ENCODE measurements around the gene RYR1.
"Not testable (repeated sequence)": the region's sequence is repeated elsewhere in the genome, so short reads cannot be mapped to it uniquely, and the experiment has no call there.

RYR1 gene

DNA sequence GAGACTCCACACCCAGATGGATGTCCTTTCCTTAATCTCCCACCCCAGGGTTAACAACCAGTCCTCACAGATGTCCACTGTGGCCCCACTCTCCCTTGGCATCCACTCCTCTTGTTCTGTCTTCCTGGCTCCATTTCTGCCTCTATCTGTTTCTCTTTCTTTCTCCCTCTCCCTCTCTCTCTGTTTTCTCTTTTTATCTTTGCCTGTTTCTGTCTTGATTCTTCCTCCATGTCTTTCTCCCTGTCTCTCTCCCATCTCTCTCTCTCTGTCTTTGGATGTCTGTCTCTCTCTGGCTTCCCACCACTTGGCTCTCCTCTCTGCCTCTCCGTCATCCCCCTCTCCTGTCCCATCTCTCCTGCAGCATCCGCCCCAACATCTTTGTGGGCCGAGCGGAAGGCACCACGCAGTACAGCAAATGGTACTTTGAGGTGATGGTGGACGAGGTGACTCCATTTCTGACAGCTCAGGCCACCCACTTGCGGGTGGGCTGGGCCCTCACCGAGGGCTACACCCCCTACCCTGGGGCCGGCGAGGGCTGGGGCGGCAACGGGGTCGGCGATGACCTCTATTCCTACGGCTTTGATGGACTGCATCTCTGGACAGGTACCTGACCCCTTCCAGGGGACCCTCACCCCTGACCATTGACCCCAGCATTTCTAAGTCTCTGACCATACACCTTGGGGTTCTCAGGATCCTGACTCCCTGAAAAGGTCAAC is 24.4 kb downstream of the RYR1 start:
- no peak for DNase-seq (ENCODE audit: low spot score)

GRCh38 chr19:38458991-38459390 is 25.5 kb downstream of the RYR1 start:
- DNase-seq (ENCODE audit: low spot score): no peak

DNA sequence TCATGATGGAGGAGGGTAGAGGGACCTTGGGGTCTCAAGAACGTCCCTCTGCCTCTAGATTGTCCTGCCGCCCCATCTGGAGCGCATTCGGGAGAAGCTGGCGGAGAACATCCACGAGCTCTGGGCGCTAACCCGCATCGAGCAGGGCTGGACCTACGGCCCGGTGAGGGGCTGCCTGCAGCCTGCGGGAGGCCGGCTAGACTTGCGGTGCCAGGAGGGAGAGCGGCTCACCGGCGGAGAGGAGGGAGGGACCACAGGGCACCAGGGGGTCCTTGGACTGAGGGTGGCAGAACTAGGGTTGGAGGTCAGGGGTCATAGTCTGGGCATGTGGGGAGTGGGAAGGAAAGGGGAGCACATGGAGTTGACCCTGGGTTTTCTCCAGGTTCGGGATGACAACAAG is 29.9 kb downstream of the RYR1 start:
- DNase-seq (ENCODE audit: low spot score): no peak

GRCh38 chr19:38464421-38465082 is 31.1 kb downstream of the RYR1 start:
- DNase-seq (ENCODE audit: low spot score): no peak

DNA sequence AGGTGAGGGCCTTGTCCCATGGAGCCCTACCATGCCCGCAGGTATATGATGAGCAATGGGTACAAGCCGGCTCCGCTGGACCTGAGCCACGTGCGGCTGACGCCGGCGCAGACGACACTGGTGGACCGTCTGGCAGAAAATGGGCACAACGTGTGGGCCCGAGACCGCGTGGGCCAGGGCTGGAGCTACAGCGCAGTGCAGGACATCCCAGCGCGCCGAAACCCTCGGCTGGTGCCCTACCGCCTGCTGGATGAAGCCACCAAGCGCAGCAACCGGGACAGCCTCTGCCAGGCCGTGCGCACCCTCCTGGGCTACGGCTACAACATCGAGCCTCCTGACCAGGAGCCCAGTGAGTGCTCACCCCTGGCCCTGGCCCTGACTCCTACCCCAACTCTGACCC is 32.6 kb downstream of the RYR1 start:
- no peak for DNase-seq (ENCODE audit: low spot score)

DNA sequence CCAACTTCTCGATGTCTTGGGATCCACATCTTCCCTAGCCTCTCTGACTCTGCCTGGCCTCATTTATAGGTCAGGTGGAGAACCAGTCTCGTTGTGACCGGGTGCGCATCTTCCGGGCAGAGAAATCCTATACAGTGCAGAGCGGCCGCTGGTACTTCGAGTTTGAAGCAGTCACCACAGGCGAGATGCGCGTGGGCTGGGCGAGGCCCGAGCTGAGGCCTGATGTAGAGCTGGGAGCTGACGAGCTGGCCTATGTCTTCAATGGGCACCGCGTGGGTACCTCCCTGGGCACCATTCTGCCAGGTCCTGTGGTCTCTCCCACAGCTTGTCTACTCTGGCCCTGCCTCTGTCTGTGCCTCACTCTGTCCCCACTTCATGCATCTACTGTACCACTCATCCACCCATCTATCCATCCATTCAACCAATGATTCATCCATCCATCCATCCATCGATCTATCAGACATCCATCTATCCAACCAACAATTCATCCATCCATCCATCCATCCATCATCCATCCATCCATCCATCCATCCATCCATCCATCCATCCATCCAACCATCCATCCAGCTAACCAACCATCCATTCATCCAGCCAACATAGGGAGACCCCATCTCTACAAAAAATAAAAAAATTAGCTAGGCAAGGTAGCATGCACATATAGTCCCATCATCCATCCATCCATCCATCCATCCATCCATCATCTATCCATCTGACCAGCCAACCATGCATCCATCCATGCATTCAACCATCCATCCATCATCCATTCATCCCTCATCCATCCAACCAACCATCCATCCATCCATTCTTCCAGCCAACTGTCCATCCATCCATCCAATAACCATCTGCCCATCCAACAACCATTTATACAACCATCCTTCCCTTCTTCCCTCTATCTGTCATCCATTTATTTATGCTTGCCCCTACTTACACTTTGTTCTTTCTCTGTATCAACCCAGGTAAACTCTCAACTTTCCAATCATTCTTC is 34.3 kb downstream of the RYR1 start:
- no peak for DNase-seq (ENCODE audit: low spot score)

- DNase-seq (ENCODE audit: low spot score): no peak
Measured at GRCh38 chr19:38469151-38469550, 35.7 kb downstream of the RYR1 start.

GRCh38 chr19:38470788-38471480 is 37.4 kb downstream of the RYR1 start:
- no peak for DNase-seq (ENCODE audit: low spot score)

DNA sequence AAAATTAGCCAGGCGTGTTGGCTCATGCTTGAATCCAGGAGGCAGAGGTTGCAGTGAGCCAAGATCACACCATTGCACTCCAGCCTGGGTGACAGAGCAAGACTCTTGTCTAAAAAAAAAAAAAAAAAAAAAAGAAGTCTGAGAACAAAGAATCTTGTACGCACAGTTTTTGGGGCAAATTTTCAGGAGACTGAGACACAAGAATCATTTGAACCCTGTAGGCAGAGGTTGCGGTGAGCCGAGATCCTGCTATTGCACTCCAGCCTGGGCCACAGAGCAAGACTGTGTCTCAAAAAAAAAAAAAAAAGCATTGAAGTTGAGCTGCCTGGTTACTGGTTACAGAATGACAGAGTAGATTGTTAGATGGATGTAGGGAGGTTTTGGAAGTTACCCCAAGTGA is 39.2 kb downstream of the RYR1 start:
- DNase-seq (ENCODE audit: low spot score): not testable (repeated sequence)

- DNase-seq (ENCODE audit: low spot score): no peak
Measured at GRCh38 chr19:38473201-38473600, 39.7 kb downstream of the RYR1 start.

GRCh38 chr19:38475176-38475575 is 41.7 kb downstream of the RYR1 start:
- DNase-seq (ENCODE audit: low spot score): no peak

DNA sequence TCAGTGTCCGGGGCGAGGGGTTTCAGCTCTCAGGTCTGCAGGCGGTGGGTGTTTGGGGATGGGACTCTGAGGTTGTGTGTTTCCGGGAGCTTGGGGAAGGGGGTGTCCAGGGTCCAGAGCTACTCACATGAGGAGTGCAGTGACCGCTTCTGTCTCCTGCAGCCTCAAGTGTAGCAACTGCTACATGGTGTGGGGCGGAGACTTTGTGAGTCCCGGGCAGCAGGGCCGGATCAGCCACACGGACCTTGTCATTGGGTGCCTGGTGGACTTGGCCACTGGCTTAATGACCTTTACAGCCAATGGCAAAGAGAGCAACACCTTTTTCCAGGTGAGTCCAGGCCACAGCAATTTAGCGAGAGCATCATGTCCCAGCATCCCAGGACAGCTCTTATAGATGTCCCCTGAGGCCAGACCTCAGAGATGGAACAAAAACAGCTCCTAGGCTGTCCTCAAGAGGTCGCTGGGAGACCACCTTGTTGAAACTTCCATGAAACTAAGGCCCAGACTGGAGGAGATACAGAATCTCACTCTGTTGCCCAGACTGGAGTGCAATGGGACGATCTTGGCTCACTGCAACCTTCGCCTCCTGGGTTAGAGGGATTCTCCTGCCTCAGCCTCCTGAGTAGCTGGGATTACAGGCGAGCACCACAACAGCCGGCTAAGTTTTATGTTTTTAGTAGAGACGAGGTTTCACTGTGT is 44.9 kb downstream of the RYR1 start:
- peak; percentile 59 for DNase-seq (ENCODE audit: low spot score)

DNA sequence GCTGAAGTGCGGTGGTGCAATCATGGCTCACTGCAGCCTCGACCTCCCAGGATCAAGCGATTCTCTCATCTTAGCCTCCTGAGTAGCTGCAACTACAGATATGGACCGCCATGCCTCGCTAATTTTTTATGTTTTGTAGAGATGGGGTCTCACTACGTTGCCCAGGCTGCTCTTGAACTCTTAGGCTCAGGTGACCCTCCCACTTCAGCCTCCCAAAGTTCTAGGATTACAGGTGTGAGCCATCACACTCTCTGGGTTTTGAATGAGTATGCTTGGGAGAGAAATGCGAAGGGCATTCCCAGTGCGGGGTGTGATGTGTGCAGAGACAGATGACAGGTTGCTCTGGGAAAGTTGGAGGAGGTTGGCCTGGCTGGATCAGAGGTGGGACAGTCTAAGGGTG is 49.0 kb downstream of the RYR1 start:
- no peak for DNase-seq (ENCODE audit: low spot score)

GRCh38 chr19:38483016-38483630 is 49.6 kb downstream of the RYR1 start:
- DNase-seq (ENCODE audit: low spot score): no peak

GRCh38 chr19:38484747-38485146 is 51.3 kb downstream of the RYR1 start:
- DNase-seq (ENCODE audit: low spot score): no peak

DNA sequence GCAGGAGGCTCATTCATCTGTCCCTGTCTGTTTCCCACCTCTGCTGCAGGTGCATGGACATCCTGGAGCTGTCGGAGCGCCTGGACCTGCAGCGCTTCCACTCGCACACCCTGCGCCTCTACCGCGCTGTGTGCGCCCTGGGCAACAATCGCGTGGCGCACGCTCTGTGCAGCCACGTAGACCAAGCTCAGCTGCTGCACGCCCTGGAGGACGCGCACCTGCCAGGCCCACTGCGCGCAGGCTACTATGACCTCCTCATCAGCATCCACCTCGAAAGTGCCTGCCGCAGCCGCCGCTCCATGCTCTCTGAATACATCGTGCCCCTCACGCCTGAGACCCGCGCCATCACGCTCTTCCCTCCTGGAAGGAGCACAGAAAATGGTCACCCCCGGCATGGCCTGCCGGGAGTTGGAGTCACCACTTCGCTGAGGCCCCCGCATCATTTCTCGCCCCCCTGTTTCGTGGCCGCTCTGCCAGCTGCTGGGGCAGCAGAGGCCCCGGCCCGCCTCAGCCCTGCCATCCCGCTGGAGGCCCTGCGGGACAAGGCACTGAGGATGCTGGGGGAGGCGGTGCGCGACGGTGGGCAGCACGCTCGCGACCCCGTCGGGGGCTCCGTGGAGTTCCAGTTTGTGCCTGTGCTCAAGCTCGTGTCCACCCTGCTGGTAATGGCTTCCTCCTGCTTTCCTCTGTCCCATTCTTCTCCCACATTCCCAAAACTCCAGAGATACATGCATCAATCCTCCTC is 52.2 kb downstream of the RYR1 start:
- DNase-seq (ENCODE audit: low spot score): no peak

GRCh38 chr19:38486731-38487336 is 53.3 kb downstream of the RYR1 start:
- DNase-seq (ENCODE audit: low spot score): no peak

GRCh38 chr19:38488096-38488495 is 54.6 kb downstream of the RYR1 start:
- DNase-seq (ENCODE audit: low spot score): no peak

DNA sequence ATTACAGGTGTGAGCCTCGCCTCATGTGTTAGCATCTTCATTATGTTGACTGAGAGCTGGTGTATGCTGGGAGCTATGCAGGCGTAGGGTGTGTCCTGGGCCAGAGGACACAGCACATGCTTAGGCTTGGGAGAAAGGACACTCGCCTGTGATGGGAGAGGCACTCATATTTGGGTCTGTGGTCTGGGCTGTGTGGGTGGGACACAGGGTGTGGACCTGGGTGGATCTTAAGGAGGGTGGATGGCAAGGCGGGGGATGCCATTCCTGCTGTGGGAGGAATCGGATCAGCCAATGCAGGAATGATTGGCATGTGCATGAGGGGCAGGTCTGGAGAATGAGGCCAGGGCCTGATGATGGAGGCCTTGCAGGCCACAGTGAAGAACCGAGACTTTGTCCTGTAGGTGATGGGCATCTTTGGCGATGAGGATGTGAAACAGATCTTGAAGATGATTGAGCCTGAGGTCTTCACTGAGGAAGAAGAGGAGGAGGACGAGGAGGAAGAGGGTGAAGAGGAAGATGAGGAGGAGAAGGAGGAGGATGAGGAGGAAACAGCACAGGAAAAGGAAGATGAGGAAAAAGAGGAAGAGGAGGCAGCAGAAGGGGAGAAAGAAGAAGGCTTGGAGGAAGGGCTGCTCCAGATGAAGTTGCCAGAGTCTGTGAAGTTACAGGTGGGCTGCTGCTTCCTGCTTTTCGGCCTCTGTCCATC is 55.4 kb downstream of the RYR1 start:
- no peak for DNase-seq (ENCODE audit: low spot score)

Data from NAMALWA (cell line).